ENCODE data around the gene TRIO.

- TF ChIP-seq SIN3A (IDR thresholded peaks at IDR 0.05; ENCODE audit: borderline replicate concordance, insufficient read depth, low read length) = no peak
- no peak for TF ChIP-seq TAF1 (IDR thresholded peaks at IDR 0.05; ENCODE audit: borderline replicate concordance, insufficient read depth, low read length)
- no peak for TF ChIP-seq POLR2AphosphoS5 (IDR thresholded peaks at IDR 0.05; ENCODE audit: low read depth, low read length)
- TF ChIP-seq REST (IDR thresholded peaks at IDR 0.05; ENCODE audit: insufficient read depth in 1 of 2, low read depth in 2 of 2, low read length in 2 of 2) = no peak
Observed at GRCh38 chr5:14379739-14380497, 236.8 kb downstream of the TRIO start.

Measured in PFSK-1 (cell line).